Type B pancreatic cell (in vitro differentiated cells): ENCODE results near the gene TXNL1. TPM values are rescaled to one million over a fixed set of nuclear protein-coding genes. Genes with fewer than 3 reads are reported as not detected.

Source experiments
- DNase-seq: peaks from one replicate; pipeline ENCODE4 v3.0.0; 2021; ENCODE audit warnings: mixed read lengths; ENCODE audit not compliant: unreplicated experiment; ENCODE audit errors: extremely low spot score
- H3K27ac Mint-ChIP-seq: 2 replicates; pipeline ENCODE4 v1.8.0; 2021; ENCODE audit warnings: mild to moderate bottlenecking, mixed read lengths
- H3K27me3 Mint-ChIP-seq: 2 replicates; pipeline ENCODE4 v1.8.0; 2021; ENCODE audit warnings: mixed read lengths
- H3K36me3 Mint-ChIP-seq: 2 replicates; pipeline ENCODE4 v1.8.0; 2021; ENCODE audit warnings: mixed read lengths
- H3K4me1 Mint-ChIP-seq: one replicate; pipeline ENCODE4 v1.8.0; 2021; ENCODE audit warnings: mixed read lengths; ENCODE audit not compliant: unreplicated experiment
- H3K4me3 Mint-ChIP-seq: 2 replicates; pipeline ENCODE4 v1.8.0; 2021; ENCODE audit warnings: mild to moderate bottlenecking, mixed read lengths
- H3K9me3 Mint-ChIP-seq: 2 replicates; pipeline ENCODE4 v1.8.0; 2021; ENCODE audit warnings: mixed read lengths
- CTCF ChIP-seq: fragments of 200-600 bp; sonication (generic); conservative IDR thresholded peaks from 2 replicates; pipeline ENCODE4 v1.5.0; 2021; ENCODE audit warnings: antibody characterized with exemption, mild to moderate bottlenecking
- total RNA-seq: library from RNA; stranded (reverse); gene quantifications from 2 replicates; pipeline ENCODE4 v1.2.1, GENCODE V29; 2021; ENCODE audit warnings: low replicate concordance

The TXNL1 gene
- total RNA-seq, 1 donor from 2014 or later = 78.0 TPM

GRCh38 chr18:56606618-56607017 is 31.8 kb downstream of the TXNL1 start:
- Mint-ChIP-seq H3K27me3 (no peaks in the 10 kb centered on the region), H3K9me3 (no peaks in the 10 kb centered on the region), H3K36me3 (peaks cover 38% of the 10 kb centered on the region), H3K4me3 (no peak overlapping the region), H3K27ac (no peak overlapping the region), H3K4me1 (no peaks in the 10 kb centered on the region)
- no peak for DNase-seq
- no peak for TF ChIP-seq CTCF

- Mint-ChIP-seq H3K27ac (no peak overlapping the region), H3K9me3 (peaks cover 4% of the 10 kb centered on the region), H3K4me1 (peaks cover 4% of the 10 kb centered on the region), H3K36me3 (no peaks in the 10 kb centered on the region), H3K4me3 (no peak overlapping the region), H3K27me3 (no peaks in the 10 kb centered on the region)
- DNase-seq = no peak
- TF ChIP-seq CTCF = no peak
These were observed 40.0 kb downstream of the TXNL1 start for GRCh38 chr18:56598422-56598821.

- Mint-ChIP-seq H3K4me3 (no peak overlapping the region), H3K4me1 (peaks cover 4% of the 10 kb centered on the region), H3K9me3 (peaks cover 4% of the 10 kb centered on the region), H3K27me3 (no peaks in the 10 kb centered on the region), H3K27ac (no peak overlapping the region), H3K36me3 (no peaks in the 10 kb centered on the region)
- DNase-seq = no peak
- no peak for TF ChIP-seq CTCF
These were observed 44.5 kb downstream of the TXNL1 start for GRCh38 chr18:56593906-56594305.

GRCh38 chr18:56580026-56580425 is 58.4 kb downstream of the TXNL1 start:
- Mint-ChIP-seq H3K9me3 (no peaks in the 10 kb centered on the region), H3K27ac (no peak overlapping the region), H3K4me1 (peaks cover 12% of the 10 kb centered on the region), H3K4me3 (no peak overlapping the region), H3K27me3 (no peaks in the 10 kb centered on the region), H3K36me3 (no peaks in the 10 kb centered on the region)
- DNase-seq = no peak
- TF ChIP-seq CTCF = no peak

- no peak overlapping the region for H3K27ac Mint-ChIP-seq
These were observed 58.9 kb downstream of the TXNL1 start for GRCh38 chr18:56579451-56579850.

More at GRCh38 chr18:56579451-56579850, 58.9 kb downstream of the TXNL1 start:
- no peak for DNase-seq
- TF ChIP-seq CTCF = no peak
- Mint-ChIP-seq H3K9me3 (no peaks in the 10 kb centered on the region), H3K4me1 (peaks cover 12% of the 10 kb centered on the region), H3K4me3 (no peak overlapping the region), H3K36me3 (no peaks in the 10 kb centered on the region), H3K27me3 (no peaks in the 10 kb centered on the region)
